Naive thymus-derived CD4-positive, alpha-beta T cell (primary cell): ENCODE data around the gene DHRS7B. TPM values are rescaled to one million over a fixed set of nuclear protein-coding genes. Genes with fewer than 3 reads are reported as not detected.
"Not testable (repeated sequence)": the region's sequence is repeated elsewhere in the genome, so short reads cannot be mapped to it uniquely, and the experiment has no call there.

Source experiments
- ATAC-seq: fragments of 150-1000 bp; cut with Tn5 transposase; 2 replicates; pipeline ENCODE4 v1.10.0; 2021; ENCODE audit warnings: mild to moderate bottlenecking, moderate library complexity
- CTCF ChIA-PET: fragments of 350-600 bp; sonication (Branson Sonifier 250); formaldehyde crosslinking; loops from one replicate; lab custom pipeline; 2021; ENCODE audit warnings: antibody characterized with exemption; lab: Charles Lee
- POLR2A ChIA-PET: fragments of 350-600 bp; sonication (Branson Sonifier 250); formaldehyde crosslinking; loops from one replicate; lab custom pipeline; 2021; ENCODE audit warnings: antibody characterized with exemption, inconsistent platforms; lab: Charles Lee
- DNase-seq, 9 donors: peaks; one replicate each; pipeline versions ENCODE4 v3.0.0 to v3.0.0-alpha.2; 2020 to 2022; ENCODE audit warnings: mixed read lengths in 1 of 9
- H3K27ac ChIP-seq: one replicate; pipeline ENCODE4 v1.7.0; 2013; ENCODE audit warnings: mild to moderate bottlenecking, low read depth, low read length, moderate library complexity
- H3K27me3 ChIP-seq, 2 donors: one replicate each; pipeline ENCODE4 v1.7.0; 2013; ENCODE audit warnings: low read length in 2 of 2, mild to moderate bottlenecking in 2 of 2, moderate library complexity in 2 of 2; ENCODE audit not compliant: control insufficient read depth in 2 of 2, insufficient read depth in 2 of 2
- H3K36me3 ChIP-seq, 3 experiments: 1 replicate in 2 of 3; 2 replicates in 1 of 3; pipeline ENCODE4 v1.7.0; 2013; ENCODE audit warnings: low read length in 3 of 3, mild to moderate bottlenecking in 3 of 3, moderate library complexity in 1 of 3; ENCODE audit not compliant: insufficient read depth in 3 of 3, control insufficient read depth in 2 of 3
- H3K4me1 ChIP-seq, 2 donors: one replicate each; pipeline ENCODE4 v1.7.0; 2013; ENCODE audit warnings: low read length in 2 of 2, mild to moderate bottlenecking in 2 of 2, moderate library complexity in 1 of 2; ENCODE audit not compliant: control insufficient read depth in 2 of 2, insufficient read depth in 2 of 2
- H3K4me3 ChIP-seq: 2 replicates; pipeline ENCODE4 v1.7.0; 2013; ENCODE audit warnings: mild to moderate bottlenecking, low read length
- H3K9me3 ChIP-seq, 3 experiments: 1 replicate in 2 of 3; 2 replicates in 1 of 3; pipeline ENCODE4 v1.7.0; 2013; ENCODE audit warnings: low read length in 3 of 3; ENCODE audit not compliant: control insufficient read depth in 2 of 3
- H3K27ac Mint-ChIP-seq, 9 donors: one replicate each; pipeline ENCODE4 v1.8.0; 2020 to 2022; ENCODE audit warnings: mixed read lengths in 9 of 9, mild to moderate bottlenecking in 8 of 9, moderate library complexity in 5 of 9, inconsistent platforms in 2 of 9
- H3K27me3 Mint-ChIP-seq, 5 donors: one replicate each; pipeline ENCODE4 v1.8.0; 2021 to 2022; ENCODE audit warnings: mixed read lengths in 5 of 5, mild to moderate bottlenecking in 1 of 5
- H3K36me3 Mint-ChIP-seq, 5 donors: one replicate each; pipeline ENCODE4 v1.8.0; 2020 to 2022; ENCODE audit warnings: mixed read lengths in 5 of 5, mild to moderate bottlenecking in 3 of 5, inconsistent platforms in 1 of 5
- H3K4me1 Mint-ChIP-seq, 7 donors: one replicate each; pipeline ENCODE4 v1.8.0; 2020 to 2022; ENCODE audit warnings: mixed read lengths in 7 of 7, mild to moderate bottlenecking in 3 of 7, inconsistent platforms in 1 of 7
- H3K4me3 Mint-ChIP-seq, 10 donors: one replicate each; pipeline ENCODE4 v1.8.0; 2020 to 2022; ENCODE audit warnings: mild to moderate bottlenecking in 10 of 10, mixed read lengths in 10 of 10, moderate library complexity in 6 of 10, inconsistent platforms in 2 of 10
- H3K9me3 Mint-ChIP-seq, 11 donors: one replicate each; pipeline ENCODE4 v1.8.0; 2020 to 2022; ENCODE audit warnings: mixed read lengths in 11 of 11, mild to moderate bottlenecking in 4 of 11, inconsistent platforms in 1 of 11, moderate library complexity in 1 of 11
- intact Hi-C, 2 donors: fragments of 100-400 bp; cut with micrococcal nuclease; formaldehyde crosslinking; loops; one replicate each; pipeline ENCODE4 v1.15.1; 2023
- polyA plus RNA-seq, 2 donors: library from polyadenylated mRNA; unstranded; fragments of 300-500 nt; fragmentation: Illumina TruSeq; gene quantifications; one replicate each; pipeline ENCODE4 v1.2.3, GENCODE V29; 2021
- total RNA-seq, 6 experiments: library from RNA in 5 of 6; stranded (reverse) in 5 of 6; gene quantifications; 1 replicate in 5 of 6; 2 replicates in 1 of 6; pipeline ENCODE4 v1.2.3 and lab custom pipeline; 2021 to 2026

DHRS7B gene
- total and polyA plus RNA-seq, 7 experiments from 2014 or later: 5.9 to 15.1 (median 10.0) TPM

GRCh38 chr17:21106316-21106715, 20.4 kb upstream of the DHRS7B start:
- H3K9me3 ChIP-seq: no peaks in the 10 kb centered on the region
- no peaks in the 10 kb centered on the region for H3K4me1 Mint-ChIP-seq
- ATAC-seq (no peak), DNase-seq (no peak)
- H3K27ac Mint-ChIP-seq: no peak overlapping the region
- no peaks in the 10 kb centered on the region for H3K4me1 ChIP-seq
- intact Hi-C loops: no loop called here
- H3K9me3 Mint-ChIP-seq: peaks cover 0 to 1% (median 0%) of the 10 kb centered on the region in 11 donors
- H3K36me3 ChIP-seq: no peaks in the 10 kb centered on the region
- ChIA-PET POLR2A (no interaction called here), CTCF (no interaction called here)
- no peaks in the 10 kb centered on the region for H3K27me3 ChIP-seq
- H3K4me3 ChIP-seq: no peak overlapping the region
- H3K27me3 Mint-ChIP-seq: peaks cover 0 to 28% (median 0%) of the 10 kb centered on the region in 5 donors
- no peaks in the 10 kb centered on the region for H3K36me3 Mint-ChIP-seq
- no peak overlapping the region for H3K27ac ChIP-seq
- H3K4me3 Mint-ChIP-seq: no peak overlapping the region

GRCh38 chr17:21107067-21107650, 19.6 kb upstream of the DHRS7B start:
- DNase-seq, H3K4me1 ChIP-seq, H3K9me3 ChIP-seq, H3K4me3 Mint-ChIP-seq, H3K27me3 ChIP-seq, intact Hi-C loops, H3K36me3 ChIP-seq, H3K9me3 Mint-ChIP-seq, H3K27ac Mint-ChIP-seq, H3K27ac ChIP-seq, ATAC-seq, H3K4me3 ChIP-seq, H3K36me3 Mint-ChIP-seq, H3K4me1 Mint-ChIP-seq, POLR2A ChIA-PET: not testable (repeated sequence)
- CTCF ChIA-PET: interaction anchor here (0.6 kb wide), 1 partner anchor 57 kb away, joined by 3 read pairs; no protein-coding TSS in a partner anchor
- peaks cover 0 to 28% (median 0%) of the 10 kb centered on the region in 5 donors for H3K27me3 Mint-ChIP-seq

DNA sequence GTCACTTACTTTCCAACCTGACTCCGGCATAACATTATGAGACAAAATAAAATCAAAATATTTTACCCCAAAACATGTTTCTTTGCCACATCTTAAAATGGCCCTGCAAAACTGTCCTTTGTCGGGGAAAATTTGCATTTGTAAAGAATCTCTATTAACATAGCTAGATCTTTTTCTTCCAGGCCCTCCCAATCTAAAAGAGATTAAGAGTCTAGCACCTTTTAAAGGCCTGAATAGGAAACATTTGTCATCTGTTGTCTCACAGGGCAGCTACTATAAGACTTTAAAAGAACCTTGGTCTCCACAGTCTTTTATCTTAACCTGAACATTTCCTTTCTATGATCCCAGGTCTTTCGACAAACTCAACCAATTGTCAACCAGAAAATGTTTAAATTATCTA, 18.1 kb upstream of the DHRS7B start:
- ATAC-seq (no peak), DNase-seq (no peak)
- ChIA-PET CTCF (interaction anchor here (1.0 to 1.1 kb wide), 2 partner anchors 9 to 13 kb away, joined by 5 to 6 read pairs; no protein-coding TSS in a partner anchor), POLR2A (interaction anchor here (0.6 to 0.9 kb wide), 2 partner anchors 14 to 104 kb away, joined by 3 to 4 read pairs; no protein-coding TSS in a partner anchor)
- no peaks in the 10 kb centered on the region for H3K9me3 ChIP-seq
- no peaks in the 10 kb centered on the region for H3K27me3 ChIP-seq
- Mint-ChIP-seq H3K4me1 (no peaks in the 10 kb centered on the region), H3K27me3 (peaks cover 0 to 32% (median 0%) of the 10 kb centered on the region in 5 donors), H3K27ac (no peak overlapping the region), H3K4me3 (no peak overlapping the region), H3K9me3 (peaks cover 0 to 1% (median 0%) of the 10 kb centered on the region in 11 donors), H3K36me3 (no peaks in the 10 kb centered on the region)
- H3K4me3 ChIP-seq: no peak overlapping the region
- no peaks in the 10 kb centered on the region for H3K36me3 ChIP-seq
- intact Hi-C loops: no loop called here
- no peak overlapping the region for H3K27ac ChIP-seq
- H3K4me1 ChIP-seq: no peaks in the 10 kb centered on the region

DNA sequence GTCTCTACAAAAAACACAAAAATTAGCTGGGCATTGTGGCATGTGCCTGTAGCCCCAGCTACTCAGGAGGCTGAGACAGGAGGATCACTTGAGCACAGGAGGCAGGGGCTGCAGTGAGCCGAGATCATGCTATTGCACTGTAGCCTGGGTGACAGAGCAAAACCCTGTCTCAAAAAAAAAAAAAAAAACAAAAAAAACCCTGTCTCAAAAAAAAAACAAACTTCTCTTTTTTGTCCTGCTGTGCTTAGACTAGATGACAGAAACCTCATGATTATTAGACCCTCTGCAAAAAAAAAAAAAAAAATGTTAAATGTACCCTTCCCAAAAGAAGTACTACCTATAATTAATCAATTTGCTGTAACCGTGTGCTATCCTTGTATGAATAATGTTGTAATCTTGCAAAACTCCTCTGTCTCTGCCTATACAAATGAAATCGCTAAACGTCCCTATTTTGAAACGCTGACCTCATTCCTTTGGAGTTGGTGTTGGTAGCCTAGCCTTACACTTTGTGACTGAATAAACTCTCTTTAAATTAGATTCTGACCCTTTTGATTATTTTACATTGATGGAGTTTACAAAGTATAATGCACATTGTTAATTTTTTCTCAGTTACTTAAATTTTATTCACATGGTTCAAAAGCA, 13.6 kb upstream of the DHRS7B start:
- H3K4me3 ChIP-seq: no peak overlapping the region
- Mint-ChIP-seq H3K27me3 (peaks cover 0 to 22% (median 0%) of the 10 kb centered on the region in 5 donors), H3K9me3 (no peaks in the 10 kb centered on the region), H3K4me1 (no peaks in the 10 kb centered on the region), H3K36me3 (no peaks in the 10 kb centered on the region), H3K4me3 (no peak overlapping the region), H3K27ac (no peak overlapping the region)
- no peaks in the 10 kb centered on the region for H3K9me3 ChIP-seq
- no peak for ATAC-seq
- H3K27ac ChIP-seq: no peak overlapping the region
- intact Hi-C loops: no loop called here
- no peaks in the 10 kb centered on the region for H3K27me3 ChIP-seq
- H3K36me3 ChIP-seq: no peaks in the 10 kb centered on the region
- no peaks in the 10 kb centered on the region for H3K4me1 ChIP-seq
- CTCF ChIA-PET: no interaction called here
- POLR2A ChIA-PET: no interaction called here
- DNase-seq: no peak

DNA sequence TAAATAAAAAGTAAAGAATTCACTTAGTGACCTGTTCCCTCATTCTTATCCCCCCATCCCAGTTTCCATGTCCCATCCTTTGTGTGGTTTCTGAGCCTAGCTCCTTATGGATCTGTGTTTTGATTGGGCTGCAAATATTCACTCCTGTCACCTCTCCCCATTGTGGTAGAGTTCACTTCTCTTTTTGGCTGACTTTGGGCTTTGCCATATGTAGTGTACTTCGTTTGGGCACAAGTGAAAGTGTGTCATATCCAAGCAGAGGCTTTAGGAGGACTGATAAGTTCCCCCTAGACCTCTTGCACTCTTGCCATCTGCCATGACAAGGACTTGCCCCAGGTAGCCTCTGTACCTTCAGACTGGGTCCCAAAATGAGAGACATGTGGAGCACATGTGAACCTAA, 13.0 kb upstream of the DHRS7B start:
- CTCF ChIA-PET: no interaction called here
- Mint-ChIP-seq H3K4me1 (no peaks in the 10 kb centered on the region), H3K27ac (no peak overlapping the region), H3K4me3 (no peak overlapping the region), H3K9me3 (no peaks in the 10 kb centered on the region), H3K27me3 (peaks cover 0 to 19% (median 0%) of the 10 kb centered on the region in 5 donors), H3K36me3 (no peaks in the 10 kb centered on the region)
- no peak for ATAC-seq
- H3K27ac ChIP-seq: no peak overlapping the region
- intact Hi-C loops: no loop called here
- H3K9me3 ChIP-seq: no peaks in the 10 kb centered on the region
- H3K27me3 ChIP-seq: no peaks in the 10 kb centered on the region
- no peaks in the 10 kb centered on the region for H3K4me1 ChIP-seq
- no peak overlapping the region for H3K4me3 ChIP-seq
- POLR2A ChIA-PET: no interaction called here
- no peaks in the 10 kb centered on the region for H3K36me3 ChIP-seq
- DNase-seq: no peak

GRCh38 chr17:21114791-21115190, 12.0 kb upstream of the DHRS7B start:
- H3K4me1 Mint-ChIP-seq, H3K36me3 Mint-ChIP-seq, POLR2A ChIA-PET, H3K27ac ChIP-seq, H3K36me3 ChIP-seq, H3K4me1 ChIP-seq, H3K4me3 ChIP-seq, H3K27me3 ChIP-seq, H3K27ac Mint-ChIP-seq, H3K9me3 ChIP-seq, H3K9me3 Mint-ChIP-seq, intact Hi-C loops, CTCF ChIA-PET, DNase-seq, H3K4me3 Mint-ChIP-seq, ATAC-seq: not testable (repeated sequence)
- H3K27me3 Mint-ChIP-seq: peaks cover 0 to 16% (median 5%) of the 10 kb centered on the region in 5 donors
